Cortex of kidney (tissue), 1 donor: ENCODE data around the gene DSCAML1.

Experiments
- DNase-seq: peaks from one replicate; lab custom pipeline; 2025; lab: John Stamatoyannopoulos, UW

DSCAML1 gene

GRCh38 chr11:117519590-117519989, 277.4 kb downstream of the DSCAML1 start:
- no peak for DNase-seq

GRCh38 chr11:117519170-117519569, 277.8 kb downstream of the DSCAML1 start:
- DNase-seq, result no peak

DNA sequence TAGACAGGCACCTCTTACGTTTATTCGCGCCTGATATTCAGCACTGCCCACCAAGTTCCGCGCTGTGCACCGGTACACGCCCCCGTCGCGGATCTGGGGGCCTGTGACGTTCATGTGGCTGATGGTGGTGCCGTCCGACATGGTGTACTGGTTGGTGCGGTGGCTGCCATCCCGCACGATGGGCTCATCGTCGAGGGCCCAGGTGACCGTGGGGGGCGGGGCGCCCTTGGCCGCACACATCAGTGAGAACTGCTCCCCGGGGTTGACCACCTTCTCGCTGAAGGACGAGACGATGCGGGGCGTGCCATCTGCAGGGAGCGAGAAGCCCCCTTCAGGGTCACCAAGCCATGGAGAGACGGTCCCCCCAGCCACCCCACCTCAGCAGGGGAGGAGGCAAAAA, 278.6 kb downstream of the DSCAML1 start:
- DNase-seq, result no peak

- no peak for DNase-seq
Observed at GRCh38 chr11:117517097-117517496, 279.9 kb downstream of the DSCAML1 start.

DNA sequence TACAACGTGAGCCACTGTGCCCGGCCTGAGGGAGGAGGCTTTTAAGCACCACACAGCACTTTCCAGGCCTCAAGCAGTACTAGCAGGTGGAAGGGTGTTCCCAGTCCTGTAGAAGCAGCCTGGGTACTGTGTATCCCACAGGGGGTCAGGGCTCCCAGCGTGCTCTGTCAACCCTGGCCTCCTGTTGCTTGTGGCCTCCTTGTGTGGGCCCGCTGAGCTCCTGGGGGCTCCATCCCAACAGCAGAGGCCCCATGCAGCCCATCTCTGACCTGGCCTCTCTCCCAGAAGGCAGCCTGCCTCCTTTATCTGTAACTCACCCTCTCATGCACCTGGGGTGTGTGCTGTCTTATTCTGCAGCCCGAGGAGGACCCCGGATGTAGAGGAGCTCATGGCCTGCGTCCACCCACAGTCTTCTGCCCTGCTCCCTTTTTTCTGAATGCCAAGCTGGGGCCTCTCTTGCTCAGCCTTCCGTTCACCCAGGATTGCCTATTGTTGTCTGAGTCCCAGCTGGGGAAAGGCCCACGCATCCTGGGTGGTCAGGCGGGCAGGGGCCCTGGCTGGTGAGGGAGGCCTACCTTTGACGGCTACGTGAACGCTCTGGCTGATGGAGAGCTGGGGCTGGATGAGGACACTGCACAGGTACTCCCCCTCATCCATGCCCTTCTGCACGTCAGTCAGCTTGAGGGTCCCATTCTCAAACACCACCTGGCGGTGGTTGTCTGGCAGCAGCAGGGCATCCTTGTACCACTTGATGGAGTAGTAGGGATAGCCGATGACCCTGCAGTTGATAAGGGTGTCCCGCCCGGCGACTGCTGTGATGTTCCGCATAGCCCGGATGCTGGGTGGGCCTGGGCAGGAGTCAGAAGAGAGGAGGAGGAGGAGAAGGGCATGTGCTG, 280.9 kb downstream of the DSCAML1 start:
- DNase-seq, result no peak

GRCh38 chr11:117514256-117514655, 282.8 kb downstream of the DSCAML1 start:
- DNase-seq, result no peak

DNA sequence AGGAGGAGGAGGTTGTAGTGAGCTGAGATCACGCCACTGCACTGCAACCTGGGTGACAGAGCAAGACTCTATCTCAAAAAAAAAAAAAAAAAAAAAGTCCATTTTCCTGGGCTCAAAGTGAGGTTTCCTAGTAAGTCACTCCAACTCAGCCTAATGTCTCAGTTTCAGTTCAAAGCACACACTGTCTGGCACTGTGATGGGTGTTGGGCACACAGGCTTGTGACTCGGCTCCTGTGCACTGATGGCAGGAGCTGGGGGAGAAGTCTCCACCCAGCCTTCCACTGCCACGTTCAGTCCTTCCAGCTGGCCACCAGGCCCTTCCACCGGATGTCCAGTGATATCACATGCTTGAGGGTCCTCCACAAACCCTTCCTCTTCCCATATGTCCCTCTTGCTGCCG, 283.4 kb downstream of the DSCAML1 start:
- DNase-seq, result no peak

DNA sequence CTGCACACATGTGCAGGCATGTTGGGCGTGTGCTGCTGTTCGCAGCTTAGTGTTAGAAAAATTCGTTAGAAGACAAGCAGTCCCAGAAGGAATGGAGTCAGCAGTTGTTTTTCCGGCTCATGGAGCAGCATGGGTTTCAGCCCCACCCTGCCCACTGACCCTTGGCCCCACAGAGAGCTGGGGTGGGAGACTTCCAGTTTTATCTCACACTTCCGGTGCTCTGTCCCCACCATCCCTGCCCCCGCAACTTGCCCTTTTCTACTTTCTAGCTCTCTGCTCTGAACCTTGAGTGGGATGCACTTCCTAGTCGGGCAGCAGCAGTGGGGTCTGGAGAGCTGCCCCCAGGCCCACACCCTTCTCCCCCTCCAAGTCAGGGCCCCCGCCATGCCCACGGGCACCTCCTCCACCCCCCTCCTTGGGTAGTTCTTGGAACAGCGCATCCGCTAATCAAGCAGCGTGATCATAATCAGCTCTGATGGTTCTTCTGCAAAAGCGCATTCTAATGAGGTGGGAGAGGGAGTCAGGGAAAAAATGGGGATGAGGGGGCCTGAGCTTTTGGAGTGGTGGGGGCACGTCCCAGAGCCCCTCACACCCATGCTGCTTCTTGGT, 285.0 kb downstream of the DSCAML1 start:
- no peak for DNase-seq

- no peak for DNase-seq
Observed at GRCh38 chr11:117511483-117511930, 285.5 kb downstream of the DSCAML1 start.

DNA sequence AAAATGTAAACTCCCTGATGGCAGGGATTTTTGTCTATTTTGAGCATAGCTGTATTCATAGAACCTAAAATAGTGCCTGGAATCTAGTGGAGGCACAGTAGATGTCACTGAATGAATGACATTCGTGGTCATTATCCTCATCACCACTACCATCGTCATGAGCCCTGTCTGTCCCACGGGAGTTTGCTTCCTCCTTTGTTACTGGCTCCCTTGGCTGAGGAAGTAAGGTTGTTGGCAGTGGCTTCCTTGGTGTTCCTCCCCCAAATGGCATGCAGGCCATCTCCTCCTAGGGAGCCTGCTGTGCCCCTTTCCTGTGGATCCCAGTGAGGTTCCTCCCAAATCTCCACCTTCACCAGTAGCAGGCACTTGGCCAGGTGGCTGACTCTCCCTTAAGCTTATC, 286.4 kb downstream of the DSCAML1 start:
- no peak for DNase-seq

GRCh38 chr11:117509543-117509942, 287.5 kb downstream of the DSCAML1 start:
- no peak for DNase-seq

DNA sequence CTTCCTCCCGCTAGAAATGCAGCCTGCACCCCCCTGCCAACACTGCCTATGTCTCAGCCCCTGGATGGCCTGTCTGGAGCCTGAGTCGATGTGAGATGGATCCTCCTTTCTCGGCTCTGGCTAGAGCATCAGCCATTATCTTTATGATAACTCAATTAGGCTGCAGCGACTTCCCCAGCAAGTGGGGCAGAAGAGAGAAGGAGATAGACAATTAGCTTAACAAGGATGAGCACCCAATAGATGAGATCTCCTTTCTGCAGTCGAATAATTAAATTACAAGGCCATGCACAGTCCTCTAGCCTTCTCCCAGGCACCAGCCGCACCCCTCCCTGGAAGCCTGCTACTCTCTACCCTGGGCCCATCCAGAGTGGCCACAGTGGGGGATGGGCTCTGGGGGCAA, 290.0 kb downstream of the DSCAML1 start:
- DNase-seq, result no peak

GRCh38 chr11:117505285-117505970, 291.6 kb downstream of the DSCAML1 start:
- DNase-seq, result no peak

GRCh38 chr11:117502779-117503100, 294.3 kb downstream of the DSCAML1 start:
- no peak for DNase-seq

DNA sequence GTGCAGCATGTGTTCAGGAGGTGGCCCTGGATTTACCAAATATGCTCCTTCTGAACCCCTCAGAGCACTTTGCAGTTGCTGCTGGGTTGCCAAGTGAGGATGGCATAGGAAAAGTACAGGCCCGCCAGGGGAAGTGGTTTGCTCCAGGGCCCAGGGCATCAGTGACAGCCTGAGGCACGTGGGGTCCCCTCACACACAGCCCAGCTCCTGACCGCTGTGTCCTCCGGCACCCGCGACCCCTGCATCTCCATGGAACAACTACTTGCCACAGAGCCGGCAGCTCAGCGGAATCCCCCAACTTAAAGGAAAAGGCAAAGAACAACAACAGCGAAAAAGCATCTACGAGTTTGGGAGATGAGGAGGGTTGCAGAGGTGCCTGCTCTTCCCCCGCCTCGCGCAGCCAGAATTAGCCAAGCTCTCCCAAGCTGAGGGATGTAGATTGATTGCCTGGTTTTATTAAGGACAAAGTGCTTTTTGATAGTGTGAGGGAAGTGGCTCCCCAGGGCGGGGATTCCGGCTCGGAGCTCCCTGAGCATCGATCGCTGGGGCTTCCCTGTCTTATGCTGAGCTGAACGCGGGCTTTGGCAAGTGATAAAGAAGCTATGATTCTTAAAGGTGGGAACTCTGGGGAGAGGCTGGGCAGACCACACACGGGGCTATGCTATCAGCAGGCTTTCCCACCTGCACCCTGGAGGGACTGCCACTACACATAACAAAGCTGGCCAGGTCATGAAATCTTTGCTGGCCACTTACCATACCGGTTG, 294.8 kb downstream of the DSCAML1 start:
- no peak for DNase-seq

DNA sequence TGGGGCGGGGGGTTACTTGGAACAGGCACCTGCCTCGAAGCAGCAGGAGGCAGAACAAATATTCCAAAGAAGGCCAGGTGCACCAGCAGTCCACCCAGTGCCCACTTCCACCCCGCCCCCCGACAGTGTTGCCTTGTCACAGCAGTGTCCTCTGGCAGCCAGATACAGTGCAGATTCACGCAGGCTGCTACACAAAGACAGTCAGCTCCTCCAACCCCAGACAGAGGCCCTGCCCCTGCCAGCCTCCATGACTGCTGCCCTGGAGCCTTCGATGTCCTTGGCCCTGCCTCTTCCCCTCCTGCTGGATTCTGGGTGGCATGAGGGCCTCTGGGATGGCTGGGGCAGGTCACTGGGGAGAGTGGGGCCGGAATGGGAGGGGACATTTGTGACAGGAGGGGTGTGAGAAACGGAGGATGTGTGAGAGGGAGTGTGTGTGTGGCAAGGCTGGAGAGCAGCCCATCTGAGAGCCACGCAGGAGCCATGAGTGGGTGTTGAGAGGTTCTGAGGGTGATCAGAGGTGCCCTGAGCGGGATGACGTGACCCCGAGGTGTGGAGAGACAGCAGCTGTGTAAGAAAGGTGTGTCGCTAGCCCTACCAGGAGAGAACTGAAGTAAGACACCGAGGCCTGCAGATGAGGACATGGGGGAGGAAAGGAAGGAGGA, 295.6 kb downstream of the DSCAML1 start:
- no peak for DNase-seq

- DNase-seq, result no peak
Observed at GRCh38 chr11:117498791-117499190, 298.2 kb downstream of the DSCAML1 start.

GRCh38 chr11:117497206-117497951, 299.6 kb downstream of the DSCAML1 start:
- DNase-seq, result no peak

DNA sequence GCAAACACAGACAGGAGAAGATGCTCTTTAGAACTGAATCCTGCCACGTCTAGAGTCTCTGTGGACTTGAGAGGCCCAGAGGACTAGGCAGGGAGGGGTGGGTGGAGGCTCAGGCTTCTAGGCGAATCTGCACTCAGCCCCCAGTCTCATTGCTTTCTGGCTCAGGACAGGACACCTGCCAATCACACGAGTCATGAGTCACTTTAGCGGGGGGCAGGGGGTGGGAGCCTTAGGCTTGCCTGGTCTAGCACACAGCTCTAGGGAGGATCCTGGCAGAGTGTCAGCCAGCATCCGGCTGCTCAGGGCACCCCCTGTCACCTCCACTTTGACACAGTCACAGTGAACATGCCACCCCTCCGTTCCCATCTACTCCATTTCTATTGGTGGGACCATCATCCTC, 301.7 kb downstream of the DSCAML1 start:
- no peak for DNase-seq

DNA sequence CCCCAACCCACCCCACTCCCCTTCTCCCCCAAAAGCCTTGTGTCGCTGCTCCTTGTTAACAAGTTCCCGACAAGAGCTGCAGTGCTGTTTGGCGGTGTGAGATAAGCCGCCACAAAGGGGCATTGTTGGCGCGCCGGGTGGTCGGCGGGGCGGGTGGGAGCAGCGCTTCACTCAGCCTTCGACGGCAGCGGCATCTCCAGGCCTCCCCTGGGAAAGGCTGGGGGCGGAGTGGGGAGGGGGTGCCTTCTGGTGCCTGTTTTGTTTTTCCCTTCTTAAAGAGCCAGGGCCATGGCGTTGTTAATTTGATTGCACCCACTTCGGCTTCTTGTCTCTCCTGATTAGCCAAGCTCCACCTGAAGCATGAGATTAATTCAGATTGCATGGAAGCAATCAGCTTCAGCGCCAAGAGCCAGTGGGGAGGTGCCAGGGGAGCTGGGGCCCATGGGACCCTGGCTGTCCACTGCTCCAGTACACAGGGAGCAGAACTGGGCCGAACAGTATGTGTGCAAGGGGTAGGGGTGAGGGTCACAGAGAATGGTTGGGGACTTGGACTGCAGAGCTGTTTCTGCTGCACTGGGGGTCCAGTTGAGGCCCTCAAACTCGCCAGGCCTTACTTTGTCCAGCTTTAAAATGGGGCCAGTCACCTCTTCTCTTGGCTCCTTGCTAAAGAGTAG, 304.3 kb downstream of the DSCAML1 start:
- DNase-seq, result no peak
